ENCODE measurements around the gene PTPRH. TPM values are rescaled to one million over a fixed set of nuclear protein-coding genes. Genes with fewer than 3 reads are reported as not detected.
A peak's percentile ranks its signal among the peaks of the same experiment; 100 is the strongest.

PTPRH gene
- total and polyA plus RNA-seq, 9 of the 15 experiments (the other 6 are each of a cell fraction or from before 2014, with no cell fraction given) = 0.87 to 34.3 (median 22.7) TPM

GRCh38 chr19:55256562-55257460 lies 47.5 kb upstream of the PTPRH start:
- Histone ChIP-seq H3K79me2 (ENCODE audit: control insufficient read depth, insufficient read depth, low read length) (peaks cover 71% of the 10 kb centered on the region), H3K27ac (ENCODE audit: extremely low read depth, low read depth, low read length) (peak overlapping the region; percentile 97), H3K9ac (ENCODE audit: insufficient read depth in 1 of 2, low read depth in 2 of 2, low read length in 2 of 2) (peak overlapping the region; percentile 94 to 99; a peak in 3 of 4 replicates), H3K9me3 (replicated peaks; ENCODE audit: control insufficient read depth, insufficient read depth, low read depth, low read length) (no peaks in the 10 kb centered on the region), H3K4me3 (peak overlapping the region; percentile 94), H3K27me3 (ENCODE audit: control insufficient read depth in 2 of 2, insufficient read depth in 2 of 2, low read length in 2 of 2) (no peaks in the 10 kb centered on the region), H3K4me1 (replicated peaks in 1 of 2; ENCODE audit: control insufficient read depth in 2 of 2, insufficient read depth in 2 of 2, low read length in 2 of 2) (peaks cover 35 to 52% of the 10 kb centered on the region in 2 experiments; a peak in 4 of 5 replicates), H2AFZ (ENCODE audit: low read depth, low read length) (no peak overlapping the region), H3K9me1 (ENCODE audit: control insufficient read depth, insufficient read depth, low read length) (peaks cover 9% of the 10 kb centered on the region), H3K36me3 (ENCODE audit: control insufficient read depth, insufficient read depth, low read length) (peaks cover 51% of the 10 kb centered on the region), H3K4me2 (ENCODE audit: insufficient read depth, low read length) (peak overlapping the region; percentile 96), H4K20me1 (replicated peaks; ENCODE audit: control insufficient read depth, insufficient read depth, low read length) (peaks cover 50% of the 10 kb centered on the region)
- ChIA-PET POLR2A (interaction anchor here (0.6 to 2.9 kb wide), 12 partner anchors 9 to 197 kb away, joined by 3 to 26 read pairs (median 6); partner anchors contain the start of genes HSPBP1 and UBE2S), CTCF (ENCODE audit: low intra/inter-chr PET ratio) (no interaction called here)
- WGBS (ENCODE audit: insufficient coverage, low coverage, missing lambda C conversion rate) = 5% methylated on average over 22 of the region's 22 CpGs
- peak; percentile 67 for FAIRE-seq
- DNase-seq (ENCODE audit: extremely low read depth in 1 of 4, low spot score in 3 of 4) = peak in 1 of 4 experiments; percentile 39
- in situ Hi-C loops (cut with MboI) (no loop called here), intact Hi-C loops (cut with micrococcal nuclease) (no loop called here)
- BruUV-seq (replicated peaks) = TSS peak; percentile 45
- no peak for ATAC-seq
- TF ChIP-seq NONO (IDR thresholded peaks at IDR 0.05; ENCODE audit: low read depth in 2 of 2, low read length in 1 of 2) = no peak
- no peak for TF ChIP-seq RBM34 (IDR thresholded peaks at IDR 0.05; ENCODE audit: borderline replicate concordance, insufficient read depth, low read length)
- 0 out of 2 replicates have a peak, but pooled peaks have one; percentile 7 for TF ChIP-seq CXXC5 (CRISPR knock-in tag; IDR thresholded peaks at IDR 0.05)
- peak; percentile 48; the same call in 1 of the 2 replicates for TF ChIP-seq MAX (CRISPR knock-in tag; IDR thresholded peaks at IDR 0.05)
- TF ChIP-seq, protein P1, sequence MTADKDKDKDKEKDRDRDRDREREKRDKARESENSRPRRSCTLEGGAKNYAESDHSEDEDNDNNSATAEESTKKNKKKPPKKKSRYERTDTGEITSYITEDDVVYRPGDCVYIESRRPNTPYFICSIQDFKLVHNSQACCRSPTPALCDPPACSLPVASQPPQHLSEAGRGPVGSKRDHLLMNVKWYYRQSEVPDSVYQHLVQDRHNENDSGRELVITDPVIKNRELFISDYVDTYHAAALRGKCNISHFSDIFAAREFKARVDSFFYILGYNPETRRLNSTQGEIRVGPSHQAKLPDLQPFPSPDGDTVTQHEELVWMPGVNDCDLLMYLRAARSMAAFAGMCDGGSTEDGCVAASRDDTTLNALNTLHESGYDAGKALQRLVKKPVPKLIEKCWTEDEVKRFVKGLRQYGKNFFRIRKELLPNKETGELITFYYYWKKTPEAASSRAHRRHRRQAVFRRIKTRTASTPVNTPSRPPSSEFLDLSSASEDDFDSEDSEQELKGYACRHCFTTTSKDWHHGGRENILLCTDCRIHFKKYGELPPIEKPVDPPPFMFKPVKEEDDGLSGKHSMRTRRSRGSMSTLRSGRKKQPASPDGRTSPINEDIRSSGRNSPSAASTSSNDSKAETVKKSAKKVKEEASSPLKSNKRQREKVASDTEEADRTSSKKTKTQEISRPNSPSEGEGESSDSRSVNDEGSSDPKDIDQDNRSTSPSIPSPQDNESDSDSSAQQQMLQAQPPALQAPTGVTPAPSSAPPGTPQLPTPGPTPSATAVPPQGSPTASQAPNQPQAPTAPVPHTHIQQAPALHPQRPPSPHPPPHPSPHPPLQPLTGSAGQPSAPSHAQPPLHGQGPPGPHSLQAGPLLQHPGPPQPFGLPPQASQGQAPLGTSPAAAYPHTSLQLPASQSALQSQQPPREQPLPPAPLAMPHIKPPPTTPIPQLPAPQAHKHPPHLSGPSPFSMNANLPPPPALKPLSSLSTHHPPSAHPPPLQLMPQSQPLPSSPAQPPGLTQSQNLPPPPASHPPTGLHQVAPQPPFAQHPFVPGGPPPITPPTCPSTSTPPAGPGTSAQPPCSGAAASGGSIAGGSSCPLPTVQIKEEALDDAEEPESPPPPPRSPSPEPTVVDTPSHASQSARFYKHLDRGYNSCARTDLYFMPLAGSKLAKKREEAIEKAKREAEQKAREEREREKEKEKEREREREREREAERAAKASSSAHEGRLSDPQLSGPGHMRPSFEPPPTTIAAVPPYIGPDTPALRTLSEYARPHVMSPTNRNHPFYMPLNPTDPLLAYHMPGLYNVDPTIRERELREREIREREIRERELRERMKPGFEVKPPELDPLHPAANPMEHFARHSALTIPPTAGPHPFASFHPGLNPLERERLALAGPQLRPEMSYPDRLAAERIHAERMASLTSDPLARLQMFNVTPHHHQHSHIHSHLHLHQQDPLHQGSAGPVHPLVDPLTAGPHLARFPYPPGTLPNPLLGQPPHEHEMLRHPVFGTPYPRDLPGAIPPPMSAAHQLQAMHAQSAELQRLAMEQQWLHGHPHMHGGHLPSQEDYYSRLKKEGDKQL (CRISPR knock-in tag; IDR thresholded peaks at IDR 0.05; ENCODE audit: borderline replicate concordance) = no peak
- no peak for TF ChIP-seq MAZ (CRISPR knock-in tag; conservative IDR thresholded peaks at IDR 0.05 in 1 of 2, IDR thresholded peaks at IDR 0.05 in 1 of 2)
- TF ChIP-seq MAFG (tag; conservative IDR thresholded peaks at IDR 0.05) = no peak
- no peak for TF ChIP-seq POLR2G (IDR thresholded peaks at IDR 0.05; ENCODE audit: low read depth, low read length)
- TF ChIP-seq, protein P2, sequence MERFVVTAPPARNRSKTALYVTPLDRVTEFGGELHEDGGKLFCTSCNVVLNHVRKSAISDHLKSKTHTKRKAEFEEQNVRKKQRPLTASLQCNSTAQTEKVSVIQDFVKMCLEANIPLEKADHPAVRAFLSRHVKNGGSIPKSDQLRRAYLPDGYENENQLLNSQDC (CRISPR knock-in tag; IDR thresholded peaks at IDR 0.05) = no peak
- TF ChIP-seq BDP1 (IDR thresholded peaks at IDR 0.05; ENCODE audit: insufficient read depth, insufficient read length) = no peak
- TF ChIP-seq U2AF1 (optimal IDR thresholded peaks at IDR 0.05; ENCODE audit: low read depth, low read length) = no peak
- TF ChIP-seq ZNF23 (CRISPR knock-in tag; IDR thresholded peaks at IDR 0.05) = no peak
- TF ChIP-seq JUN (IDR thresholded peaks at IDR 0.05; ENCODE audit: borderline replicate concordance, low read depth, low read length) = no peak
- no peak for TF ChIP-seq JUN (CRISPR knock-in tag; IDR thresholded peaks at IDR 0.05; ENCODE audit: borderline replicate concordance)

Data from K562 (cell line).